ES-I3 (cell line): ENCODE data around the gene CDC27.
A peak's percentile ranks its signal among the peaks of the same experiment; 100 is the strongest.
"Not testable (repeated sequence)": the region's sequence is repeated elsewhere in the genome, so short reads cannot be mapped to it uniquely, and the experiment has no call there.

Experiments used
- H3K36me3 ChIP-seq: 2 replicates; pipeline ENCODE4 v1.6.1; 2013; ENCODE audit warnings: mild to moderate bottlenecking, low read length, control low read depth, moderate library complexity; ENCODE audit not compliant: insufficient read depth
- H3K4me1 ChIP-seq: 2 replicates; pipeline ENCODE4 v1.6.1; 2013; ENCODE audit warnings: mild to moderate bottlenecking, control low read depth, low read length; ENCODE audit not compliant: insufficient read depth
- H3K9ac ChIP-seq: 2 replicates; pipeline ENCODE4 v1.6.1; 2013; ENCODE audit warnings: low read depth, mild to moderate bottlenecking, low read length, moderate library complexity
- H3K9me3 ChIP-seq: 2 replicates; pipeline ENCODE4 v1.6.1; 2013; ENCODE audit warnings: mild to moderate bottlenecking, low read length, moderate library complexity; ENCODE audit not compliant: control insufficient read depth, insufficient read depth

The CDC27 gene

DNA sequence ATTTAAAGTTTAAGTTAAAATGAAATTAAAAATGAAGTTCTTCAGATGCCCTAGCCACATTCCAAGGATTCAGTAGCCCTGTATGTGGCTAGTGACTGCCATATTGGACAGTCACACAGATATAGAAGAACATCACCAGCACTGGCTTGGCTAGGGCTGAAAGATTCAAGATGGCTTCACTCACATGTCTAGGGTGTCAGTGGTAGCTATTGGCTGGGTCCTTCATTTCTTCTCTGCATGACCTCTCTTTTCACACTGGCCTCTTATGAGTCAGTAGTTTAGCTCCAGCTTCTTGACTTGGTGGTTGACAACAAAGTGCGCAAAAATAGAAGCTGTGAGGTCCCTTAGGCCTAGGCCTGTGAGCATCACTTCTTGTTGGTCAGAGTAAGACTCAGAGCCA lies 1.7 kb upstream of the CDC27 start:
- Histone ChIP-seq H3K9me3 (no peaks in the 10 kb centered on the region), H3K36me3 (no peaks in the 10 kb centered on the region), H3K4me1 (peaks cover under 1% of the 10 kb centered on the region; the same call in 1 of the 2 replicates), H3K9ac (no peak overlapping the region)

- Histone ChIP-seq H3K36me3 (no peaks in the 10 kb centered on the region), H3K9ac (no peak overlapping the region), H3K9me3 (no peaks in the 10 kb centered on the region), H3K4me1 (peaks cover 3% of the 10 kb centered on the region; the same call in 1 of the 2 replicates)
These were observed 1.1 kb upstream of the CDC27 start for GRCh38 chr17:47190243-47190642.

GRCh38 chr17:47189732-47190237 lies 690 bp upstream of the CDC27 start:
- Histone ChIP-seq H3K4me1 (peaks cover 3% of the 10 kb centered on the region; the same call in 1 of the 2 replicates), H3K9ac (peak overlapping the region; percentile 82), H3K9me3 (no peaks in the 10 kb centered on the region), H3K36me3 (no peaks in the 10 kb centered on the region)

- Histone ChIP-seq H3K4me1 (peaks cover 3% of the 10 kb centered on the region; the same call in 1 of the 2 replicates), H3K9ac (peak overlapping the region; percentile 82)
These were observed 722 bp downstream of the CDC27 start for GRCh38 chr17:47188271-47188875.

DNA sequence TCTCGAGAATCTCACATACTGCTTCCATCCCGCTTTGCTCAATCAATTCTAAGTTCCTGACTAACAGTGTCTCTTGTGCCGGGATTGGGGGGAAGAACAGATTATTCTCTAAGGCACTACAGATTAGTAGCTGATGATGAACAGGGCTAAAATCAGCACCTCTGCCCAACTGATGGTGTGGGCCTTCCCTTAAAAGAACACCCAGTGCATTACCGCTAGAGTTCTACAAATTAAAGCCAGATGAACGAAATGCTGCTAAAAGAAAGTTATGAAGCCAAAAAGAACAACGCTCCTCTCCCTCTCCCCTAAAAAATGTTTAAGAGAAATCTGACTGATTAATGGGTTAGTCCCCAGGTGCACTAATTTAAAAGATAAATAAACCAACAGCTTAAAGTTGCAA lies 4.4 kb downstream of the CDC27 start:
- peaks cover 3% of the 10 kb centered on the region; the same call in 1 of the 2 replicates for H3K36me3 ChIP-seq
- no peaks in the 10 kb centered on the region for H3K9me3 ChIP-seq
- peaks cover 3% of the 10 kb centered on the region; the same call in 1 of the 2 replicates for H3K4me1 ChIP-seq
- H3K9ac ChIP-seq = no peak overlapping the region

More at GRCh38 chr17:47188271-47188875, 722 bp downstream of the CDC27 start:
- Histone ChIP-seq H3K36me3 (no peaks in the 10 kb centered on the region), H3K9me3 (no peaks in the 10 kb centered on the region)

DNA sequence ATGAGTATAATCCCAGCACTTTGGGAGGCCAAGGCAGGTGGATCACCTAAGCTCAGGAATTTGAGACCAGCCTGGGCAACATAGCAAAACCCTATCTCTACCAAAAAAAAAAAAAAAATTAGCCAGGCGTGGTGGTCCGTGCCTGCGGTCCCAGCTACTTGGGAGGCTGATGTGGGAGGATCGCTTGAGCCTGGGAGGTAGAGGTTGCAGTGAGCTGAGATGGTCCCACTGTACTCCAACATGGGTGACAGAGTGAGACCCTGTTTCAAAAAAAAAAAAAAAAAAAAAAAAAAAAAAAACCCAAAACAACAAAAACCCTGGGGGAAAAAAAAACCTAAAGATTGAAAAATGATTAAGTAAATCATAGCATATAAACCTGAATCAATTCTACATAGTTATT lies 8.1 kb downstream of the CDC27 start:
- not testable (repeated sequence) for H3K9ac ChIP-seq, H3K9me3 ChIP-seq, H3K36me3 ChIP-seq, H3K4me1 ChIP-seq

DNA sequence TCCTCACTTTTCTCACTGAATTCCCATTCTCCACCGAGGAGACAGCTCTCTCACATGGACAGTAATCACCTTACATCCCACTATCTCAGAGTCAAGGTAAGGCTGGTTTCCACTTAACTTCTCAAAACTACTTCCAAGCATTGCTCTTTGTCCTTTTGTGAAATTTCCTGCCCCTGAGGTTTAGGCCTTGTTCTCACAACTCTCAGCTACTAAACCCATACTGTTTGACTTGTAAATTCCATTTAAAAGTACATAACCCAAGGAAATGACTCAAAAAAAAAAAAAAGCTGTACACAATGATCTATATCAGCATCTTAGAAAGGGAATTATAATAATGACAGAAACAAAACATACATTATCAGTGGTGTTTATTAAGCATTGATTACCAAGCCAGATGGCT lies 8.8 kb downstream of the CDC27 start:
- Histone ChIP-seq H3K9ac (no peak overlapping the region), H3K9me3 (no peaks in the 10 kb centered on the region), H3K4me1 (no peaks in the 10 kb centered on the region), H3K36me3 (peaks cover 7% of the 10 kb centered on the region; the same call in 1 of the 2 replicates)

DNA sequence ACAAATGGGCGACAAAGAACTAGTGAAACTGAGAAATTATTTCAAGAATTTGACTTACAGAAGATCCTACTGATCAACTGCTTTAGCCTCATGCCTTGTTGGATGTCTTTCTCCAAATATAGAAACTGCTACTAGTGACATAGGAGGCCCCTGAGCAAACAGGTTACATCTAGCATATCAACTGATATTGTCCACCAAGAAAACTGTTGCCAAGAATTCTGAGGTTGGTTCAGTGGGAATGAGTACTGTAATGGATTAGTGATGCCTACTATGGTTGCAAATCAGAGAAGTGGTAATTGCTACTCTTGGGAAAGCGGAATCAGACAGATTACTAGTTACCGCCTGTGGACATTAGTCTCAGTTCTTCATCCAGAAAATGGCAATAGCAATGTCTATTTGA lies 10.0 kb downstream of the CDC27 start:
- Histone ChIP-seq H3K9ac (no peak overlapping the region), H3K4me1 (no peaks in the 10 kb centered on the region), H3K9me3 (no peaks in the 10 kb centered on the region), H3K36me3 (peaks cover 8% of the 10 kb centered on the region; the same call in 1 of the 2 replicates)

DNA sequence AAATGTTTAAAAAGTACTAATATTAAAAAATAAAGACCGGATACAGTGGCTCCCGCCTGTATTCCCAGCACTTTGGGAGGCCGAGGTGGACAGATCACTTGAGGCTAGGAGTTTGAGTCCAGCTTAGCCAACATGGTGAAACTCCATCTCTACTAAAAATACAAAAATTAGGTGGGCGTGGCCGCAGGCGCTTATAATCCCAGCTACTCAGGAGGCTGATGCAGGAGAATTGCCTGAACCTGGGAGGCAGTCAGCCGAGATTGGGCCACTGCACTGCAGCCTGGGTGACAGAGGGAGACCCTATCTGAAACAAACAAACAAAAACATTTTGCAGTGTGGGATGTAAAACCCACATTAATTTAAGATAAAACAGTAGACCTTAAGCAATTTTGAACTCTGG lies 11.8 kb downstream of the CDC27 start:
- no peak overlapping the region for H3K9ac ChIP-seq
- H3K36me3 ChIP-seq = peaks cover 11% of the 10 kb centered on the region; the same call in 1 of the 2 replicates
- no peaks in the 10 kb centered on the region for H3K9me3 ChIP-seq
- H3K4me1 ChIP-seq = peaks cover 2% of the 10 kb centered on the region; the same call in 1 of the 2 replicates

DNA sequence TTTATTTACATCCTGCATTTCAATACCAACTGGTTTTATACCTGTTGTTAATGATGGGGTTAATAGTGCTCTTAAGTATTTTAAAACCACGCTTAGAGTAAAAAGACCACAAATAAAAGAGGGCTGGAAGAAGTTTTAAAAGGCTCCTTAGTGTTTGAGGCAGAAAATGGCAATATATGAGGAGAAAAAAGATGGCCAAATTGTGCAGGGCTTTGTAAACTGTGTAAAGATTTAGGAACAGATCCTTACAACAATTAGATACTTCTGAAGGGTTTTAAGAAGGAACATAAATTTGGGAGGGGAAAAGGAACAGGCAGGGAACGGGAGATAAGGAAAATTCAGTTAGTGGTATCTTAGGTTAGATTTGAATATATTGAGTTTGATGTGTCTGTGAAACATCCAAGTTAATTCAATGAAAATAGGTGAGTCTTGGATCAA lies 12.7 kb downstream of the CDC27 start:
- Histone ChIP-seq H3K4me1 (peaks cover 2% of the 10 kb centered on the region; the same call in 1 of the 2 replicates), H3K9ac (no peak overlapping the region), H3K36me3 (peaks cover 11% of the 10 kb centered on the region; the same call in 1 of the 2 replicates), H3K9me3 (no peaks in the 10 kb centered on the region)

DNA sequence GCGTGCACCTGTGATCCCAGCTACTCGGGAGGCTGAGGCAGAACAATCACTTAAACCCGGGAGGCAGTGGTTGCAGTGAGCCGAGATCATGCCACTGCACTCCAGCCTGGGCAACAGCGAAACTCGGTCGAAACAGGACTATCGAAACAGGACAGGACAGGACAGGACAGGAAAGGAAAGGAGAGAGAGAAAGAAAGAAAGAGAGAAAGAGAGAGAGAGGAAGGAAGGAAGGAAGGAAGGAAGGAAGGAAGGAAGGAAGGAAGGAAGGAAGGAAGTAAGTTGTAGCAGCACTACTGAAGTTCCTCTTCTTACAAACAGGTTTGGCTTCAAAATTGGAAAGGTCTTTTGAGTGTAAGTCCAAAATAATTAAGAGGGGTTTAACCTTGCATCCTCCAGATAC lies 14.3 kb downstream of the CDC27 start:
- not testable (repeated sequence) for H3K36me3 ChIP-seq, H3K9ac ChIP-seq, H3K4me1 ChIP-seq, H3K9me3 ChIP-seq

DNA sequence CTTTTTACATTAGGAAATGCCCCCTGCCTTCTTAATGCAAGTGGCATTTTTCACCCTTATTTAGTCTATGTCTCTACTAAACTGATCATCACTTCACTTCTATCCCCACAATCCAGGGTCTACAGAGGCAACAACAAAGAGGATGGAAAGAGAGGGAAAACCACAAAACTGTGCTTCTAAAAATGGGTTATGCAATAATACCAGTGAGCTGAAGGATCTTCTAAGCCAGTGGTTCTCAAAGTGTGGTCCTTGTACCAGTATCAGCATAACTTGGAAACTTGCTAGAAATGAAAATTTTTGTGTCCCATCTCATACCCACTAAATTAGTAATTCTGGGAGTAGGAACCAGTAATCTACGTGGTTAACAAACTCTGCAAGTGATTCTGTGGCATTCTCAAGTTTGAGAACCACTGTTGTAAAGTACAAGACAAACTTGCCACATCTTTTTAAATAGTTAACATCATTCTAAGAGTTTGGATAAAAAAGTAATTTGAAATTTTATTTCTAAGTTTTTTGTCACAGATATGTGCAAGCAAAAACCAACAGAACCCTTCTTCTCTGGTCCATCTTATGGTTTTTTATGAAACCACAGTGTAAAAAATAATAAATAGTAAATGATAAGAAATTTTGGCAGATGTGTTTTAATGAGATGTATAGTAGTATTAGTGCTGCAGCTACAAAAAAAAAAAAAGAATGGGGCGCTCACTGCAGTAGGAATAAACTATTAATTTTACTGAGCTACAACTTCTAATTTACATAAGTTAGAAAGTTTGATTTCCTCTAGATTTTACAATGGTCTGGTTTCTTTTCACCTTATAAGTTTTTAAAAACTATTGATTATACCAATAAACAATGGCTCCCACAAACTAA lies 16.2 kb downstream of the CDC27 start:
- H3K9ac ChIP-seq = no peak overlapping the region
- H3K4me1 ChIP-seq = peaks cover 2% of the 10 kb centered on the region; the same call in 1 of the 2 replicates
- H3K9me3 ChIP-seq = no peaks in the 10 kb centered on the region
- H3K36me3 ChIP-seq = peaks cover 4% of the 10 kb centered on the region; the same call in 1 of the 2 replicates

DNA sequence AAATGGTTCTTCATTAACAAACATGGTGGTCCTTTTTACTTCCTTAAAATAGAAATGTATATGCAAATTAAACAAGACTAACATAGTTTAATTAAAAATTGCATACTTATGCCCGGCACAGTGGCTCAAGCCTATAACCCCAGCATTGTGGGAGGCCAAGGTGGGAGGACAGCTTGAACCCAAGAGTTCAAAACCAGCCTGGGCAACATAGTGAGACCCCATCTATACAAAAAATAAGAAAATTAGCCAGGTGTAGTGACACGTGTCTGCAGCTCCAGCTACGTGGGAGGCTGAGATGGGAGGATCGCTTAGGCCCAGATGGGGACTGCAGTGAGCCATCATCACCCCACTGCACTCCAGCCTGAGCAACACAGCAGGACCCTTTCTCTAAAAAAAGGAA lies 18.4 kb downstream of the CDC27 start:
- peaks cover 4% of the 10 kb centered on the region for H3K36me3 ChIP-seq
- H3K9me3 ChIP-seq = no peaks in the 10 kb centered on the region
- H3K9ac ChIP-seq = no peak overlapping the region
- peaks cover 2% of the 10 kb centered on the region; the same call in 1 of the 2 replicates for H3K4me1 ChIP-seq

DNA sequence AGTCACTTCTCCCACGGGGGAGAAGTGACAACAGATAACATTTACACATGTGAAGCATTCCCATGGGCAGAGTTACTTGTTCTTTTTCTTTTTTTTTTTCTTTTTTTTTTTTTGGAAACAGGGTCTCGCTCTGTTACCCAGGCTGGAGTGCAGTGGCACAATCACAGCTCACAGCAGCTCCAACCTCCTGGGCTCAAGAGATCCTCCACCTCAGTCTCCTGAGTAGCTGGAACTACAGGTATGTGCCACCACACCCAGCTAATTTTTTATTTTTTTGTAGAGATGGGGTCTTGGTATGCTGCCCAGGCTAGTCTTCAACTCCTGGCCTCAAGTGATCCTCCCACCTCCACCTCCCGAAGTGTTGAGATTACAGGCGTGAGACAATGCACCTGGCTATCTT lies 20.2 kb downstream of the CDC27 start:
- H3K9me3 ChIP-seq, H3K4me1 ChIP-seq, H3K9ac ChIP-seq, H3K36me3 ChIP-seq: not testable (repeated sequence)
